Heart right ventricle (tissue), 16 donors: Measurements from ENCODE around the gene SRC. TPM values are rescaled to one million over a fixed set of nuclear protein-coding genes. Genes with fewer than 3 reads are reported as not detected.

ENCODE experiments used
- ATAC-seq, 8 donors: fragments of 200-7000 bp; cut with Tn5 transposase; one replicate each; pipeline ENCODE4 v1.9.1; 2020; ENCODE audit warnings: mild to moderate bottlenecking in 8 of 8, moderate library complexity in 8 of 8, moderate number of reproducible peaks in 1 of 8
- DNase-seq, 2 donors: peaks; one replicate each; pipeline ENCODE4 v3.0.0-alpha.2; 2020
- H3K27ac ChIP-seq, 10 donors: fragments of 200-600 bp; sonication (generic) in 2 of 10; one replicate each; pipeline versions ENCODE4 v1.5.0 to v1.8.0; 2020 to 2022; ENCODE audit warnings: mild to moderate bottlenecking in 3 of 10
- H3K27me3 ChIP-seq, 7 donors: fragments of 200-600 bp; one replicate each; pipeline ENCODE4 v1.8.0; 2021 to 2022; ENCODE audit warnings: mild to moderate bottlenecking in 2 of 7
- H3K36me3 ChIP-seq, 9 donors: fragments of 200-600 bp; sonication (generic) in 1 of 9; one replicate each; pipeline versions ENCODE4 v1.5.0 to v1.8.0; 2020 to 2022; ENCODE audit warnings: mild to moderate bottlenecking in 2 of 9
- H3K4me1 ChIP-seq, 9 donors: fragments of 200-600 bp; sonication (generic) in 1 of 9; one replicate each; pipeline versions ENCODE4 v1.5.0 to v1.8.0; 2020 to 2022; ENCODE audit warnings: mild to moderate bottlenecking in 4 of 9
- H3K4me3 ChIP-seq, 10 donors: fragments of 200-600 bp; sonication (generic) in 2 of 10; one replicate each; pipeline versions ENCODE4 v1.5.0 to v1.8.0; 2020 to 2022; ENCODE audit warnings: mild to moderate bottlenecking in 7 of 10, moderate library complexity in 2 of 10
- H3K9me3 ChIP-seq, 11 donors: fragments of 200-600 bp in 10 of 11; sonication (generic) in 2 of 11; one replicate each; pipeline versions ENCODE4 v1.5.0 to v1.8.0; 2013 to 2022; ENCODE audit warnings: mild to moderate bottlenecking in 2 of 11, control low read depth in 1 of 11, moderate library complexity in 1 of 11
- CTCF ChIP-seq, 9 donors: fragments of 200-600 bp; sonication (generic) in 2 of 9; IDR thresholded peaks; one replicate each; pipeline versions ENCODE4 v1.5.0 to v1.8.0; 2021 to 2022; ENCODE audit warnings: antibody characterized with exemption in 9 of 9, mild to moderate bottlenecking in 5 of 9, moderate library complexity in 1 of 9
- WGBS, 2 donors: extraction: QIAGEN DNeasy Blood & Tissue Kit; methylation state at CpG; one replicate each; pipeline ENCODE4 v1.1.7; 2013; ENCODE audit warnings: inconsistent platforms in 1 of 2; 5-methylcytosine and 5-hydroxymethylcytosine counted together
- intact Hi-C, 10 donors: fragments of 100-400 bp; cut with DNase I; formaldehyde crosslinking; loops; one replicate each; pipeline versions ENCODE4 v1.11.1 to v1.14.2; 2022
- polyA plus RNA-seq, 2 donors: library from polyadenylated mRNA; stranded (reverse); fragments of 200-250 nt; gene quantifications; one replicate each; pipeline ENCODE4 v1.2.3, GENCODE V29; 2013
- total RNA-seq, 10 donors: library from RNA; stranded (reverse); fragmentation: NEBNext Ultra II Directional in 3 of 10; extraction: Animal tissue kit (Norgen Biotek cat#: 25700) in 3 of 10; gene quantifications; one replicate each; pipeline versions ENCODE4 v1.2.1 to v1.2.4, GENCODE V29; 2021 to 2023
- donor health status: Arrhythmogenic right ventricular cardiomyopathy.
- donor health status: ischemic (EF 13 %, LVEDD 7.1; RV severe dilation, severe dysfunction).
- donor health status: healthy with polysubstance abuse.
- donor health status: DM: no; HTN: yes; CAD: no.
- donor health status: DM: no; HTN: no; CAD: no.
- donor health status: ischemic (EF 25% LVEDD 6.9; RV normal size, moderate dysfunction).
- donor health status: ischemic (EF 25% LVEDD 5.7; RV mildly dilated, moderate dysfunction).
- donor health status: healthy.
- donor health status: DM: yes; HTN: yes; CAD: no.
- donor health status: Ischemic cardiomyopathy.
- donor health status: ischemic (EF 35%, LVEDD 5.7; RV mildly dilated, moderate dysfunction).
- donor health status: nonischemic (EF 11% LVEDD 7.7; RV severe dilation, severe dysfunction).
- donor health status: DM: yes; HTN: yes; CAD: no.
- donor health status: PGD.
- donor health status: ischemic (EF 29% LVEDD 5.4; RV normal size, mild dysfunction).
- donor health status: nonischemic (EF 23%, LVEDD 6.1; RV moderate dilation, normal function).

Gene SRC
- total and polyA plus RNA-seq, 12 donors = 1.9 to 10.8 (median 4.2) TPM

DNA sequence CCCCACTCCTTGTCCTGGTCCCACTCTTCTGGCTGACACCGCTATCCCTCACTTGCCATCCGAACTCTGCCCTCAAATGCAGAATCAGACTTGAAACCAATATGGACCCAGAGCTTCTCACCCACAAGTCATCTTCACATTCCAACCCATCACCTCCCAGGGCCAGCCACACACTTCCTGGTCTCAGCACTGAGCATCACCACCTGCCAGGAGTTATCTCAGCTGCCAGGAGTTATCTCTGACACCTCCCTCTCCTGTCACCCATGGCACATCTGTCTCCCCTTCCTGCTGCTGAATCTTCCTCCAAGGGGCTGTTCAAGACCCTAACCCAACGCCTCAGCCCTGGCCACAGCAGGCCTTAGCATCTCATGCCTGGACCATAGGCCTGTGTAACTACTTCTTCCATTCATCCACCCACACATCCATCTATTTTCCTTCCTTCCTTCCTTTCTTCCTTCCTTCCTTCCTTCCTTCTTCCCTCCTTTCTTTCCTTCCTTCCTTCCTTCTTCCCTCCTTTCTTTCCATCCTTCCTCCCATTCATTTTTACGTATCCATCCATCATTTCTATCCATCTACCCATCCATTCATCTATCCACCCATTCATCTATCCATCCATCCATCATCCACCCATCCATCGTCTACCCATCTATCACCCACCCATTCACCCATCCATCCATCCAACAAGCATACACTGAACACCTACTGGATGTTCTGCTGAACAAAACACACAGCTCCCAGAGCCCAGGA is 100.5 kb downstream of the SRC start:
- no peak for ATAC-seq
- no peak for TF ChIP-seq CTCF (IDR thresholded peaks at IDR 0.05)
- no peak for DNase-seq
- Histone ChIP-seq H3K9me3 (no peaks in the 10 kb centered on the region), H3K4me3 (no peak overlapping the region), H3K27ac (no peak overlapping the region), H3K4me1 (no peaks in the 10 kb centered on the region), H3K27me3 (no peaks in the 10 kb centered on the region), H3K36me3 (no peaks in the 10 kb centered on the region)
- 63 to 72% methylated on average over 5 of the region's 5 CpGs for WGBS, 2 donors
- intact Hi-C loops = no loop called here

GRCh38 chr20:37447688-37448087 is 101.7 kb downstream of the SRC start:
- TF ChIP-seq CTCF (IDR thresholded peaks at IDR 0.05) = no peak
- intact Hi-C loops = no loop called here

GRCh38 chr20:37449276-37449675 is 103.3 kb downstream of the SRC start:
- Histone ChIP-seq H3K4me1 (no peaks in the 10 kb centered on the region), H3K27me3 (no peaks in the 10 kb centered on the region), H3K9me3 (peaks cover 0 to 6% (median 0%) of the 10 kb centered on the region in 11 donors), H3K4me3 (no peak overlapping the region), H3K36me3 (no peaks in the 10 kb centered on the region), H3K27ac (no peak overlapping the region)
- no peak for TF ChIP-seq CTCF (IDR thresholded peaks at IDR 0.05)
- whole genome bisulfite sequencing, 2 donors = 80 to 83% methylated on average over 12 of the region's 12 CpGs
- no peak for ATAC-seq
- intact Hi-C loops = no loop called here
- DNase-seq = no peak

More at GRCh38 chr20:37447688-37448087, 101.7 kb downstream of the SRC start:
- H3K4me1 ChIP-seq = no peaks in the 10 kb centered on the region
- H3K9me3 ChIP-seq = no peaks in the 10 kb centered on the region
- no peaks in the 10 kb centered on the region for H3K27me3 ChIP-seq
- no peak for ATAC-seq
- no peak overlapping the region for H3K27ac ChIP-seq
- H3K36me3 ChIP-seq = no peaks in the 10 kb centered on the region
- DNase-seq = no peak
- 80 to 87% methylated on average over 3 of the region's 3 CpGs for whole genome bisulfite sequencing, 2 donors
- no peak overlapping the region for H3K4me3 ChIP-seq

DNA sequence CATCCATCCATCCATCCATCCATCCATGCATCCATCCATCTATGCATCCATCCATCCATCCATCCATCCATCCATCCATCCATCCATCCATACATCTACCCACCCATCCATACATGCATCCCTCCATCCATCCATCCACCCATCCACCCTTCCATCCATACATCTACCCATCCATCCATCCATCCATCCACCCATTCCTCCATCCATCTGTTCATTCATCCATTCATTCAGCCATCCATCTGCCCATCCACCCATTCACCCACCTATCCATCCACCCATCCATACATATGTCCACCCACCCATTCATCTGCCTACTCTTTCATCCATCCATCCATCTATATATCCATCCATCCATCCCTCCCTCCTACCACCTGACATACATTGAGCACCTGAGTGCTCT is 104.4 kb downstream of the SRC start:
- intact Hi-C loops = no loop called here
- Histone ChIP-seq H3K9me3 (peaks cover 0 to 16% (median 9%) of the 10 kb centered on the region in 11 donors), H3K4me1 (no peaks in the 10 kb centered on the region), H3K36me3 (no peaks in the 10 kb centered on the region), H3K27me3 (no peaks in the 10 kb centered on the region), H3K27ac (no peak overlapping the region), H3K4me3 (no peak overlapping the region)
- no peak for ATAC-seq
- TF ChIP-seq CTCF (IDR thresholded peaks at IDR 0.05) = no peak
- DNase-seq = no peak
